HUES64 (cell line): ENCODE data around the gene SFTPA1.
"Not testable (repeated sequence)": the region's sequence is repeated elsewhere in the genome, so short reads cannot be mapped to it uniquely, and the experiment has no call there.

Experiments used
- H3K27ac ChIP-seq: 2 replicates; pipeline ENCODE4 v1.7.0; 2013; ENCODE audit warnings: low read depth, low read length, inconsistent platforms
- H3K27me3 ChIP-seq: 2 replicates; pipeline ENCODE4 v1.6.1; 2013; ENCODE audit warnings: mild to moderate bottlenecking, low read length; ENCODE audit not compliant: insufficient read depth
- H3K36me3 ChIP-seq: 2 replicates; pipeline ENCODE4 v1.6.1; 2013; ENCODE audit warnings: mild to moderate bottlenecking, low read length; ENCODE audit not compliant: insufficient read depth
- H3K4me1 ChIP-seq: 2 replicates; pipeline ENCODE4 v1.6.1; 2013; ENCODE audit warnings: mild to moderate bottlenecking, low read length, moderate library complexity; ENCODE audit not compliant: insufficient read depth
- H3K4me3 ChIP-seq: 2 replicates; pipeline ENCODE4 v1.5.1; 2013; ENCODE audit warnings: mild to moderate bottlenecking, low read length, moderate library complexity
- H3K9ac ChIP-seq: 2 replicates; pipeline ENCODE4 v1.6.1; 2013; ENCODE audit warnings: mild to moderate bottlenecking, low read depth, low read length
- H3K9me3 ChIP-seq: 2 replicates; pipeline ENCODE4 v1.6.1; 2013; ENCODE audit warnings: low read depth, low read length; ENCODE audit not compliant: insufficient read depth
- WGBS: fragments of 150-250, 120-280 bp; methylation state at CpG from one replicate; pipeline ENCODE4 v1.1.7; 2013; ENCODE audit warnings: missing lambda C conversion rate; 5-methylcytosine and 5-hydroxymethylcytosine counted together

SFTPA1 gene

GRCh38 chr10:79586933-79587332 lies 23.8 kb upstream of the SFTPA1 start:
- Histone ChIP-seq H3K27ac (no peak overlapping the region), H3K9ac (no peak overlapping the region), H3K36me3 (no peaks in the 10 kb centered on the region), H3K4me1 (no peaks in the 10 kb centered on the region), H3K27me3 (no peaks in the 10 kb centered on the region), H3K9me3 (no peaks in the 10 kb centered on the region), H3K4me3 (no peak overlapping the region)
- 84% methylated on average over 2 of the region's 2 CpGs for WGBS

DNA sequence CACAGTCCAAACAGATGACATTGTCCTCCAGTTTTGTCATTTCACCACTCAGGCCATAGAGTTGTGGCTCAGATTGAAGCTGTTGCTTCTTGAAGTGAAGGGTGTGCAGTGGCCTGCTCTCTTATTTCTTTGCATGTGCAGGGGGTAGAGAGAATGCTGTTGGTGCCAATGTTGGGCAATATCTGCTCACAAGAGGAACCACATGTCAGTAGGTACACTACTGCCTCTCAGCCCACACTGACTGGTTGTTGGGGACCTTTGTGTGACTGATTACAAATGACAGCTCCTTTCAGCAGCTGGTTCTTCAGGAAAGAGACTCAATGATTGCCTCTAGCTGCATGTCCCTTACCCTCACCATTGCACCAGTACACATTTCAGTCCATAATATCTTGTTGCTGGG lies 21.9 kb upstream of the SFTPA1 start:
- H3K9ac ChIP-seq, result no peak overlapping the region
- no peaks in the 10 kb centered on the region for H3K27me3 ChIP-seq
- no peak overlapping the region for H3K27ac ChIP-seq
- H3K36me3 ChIP-seq, result no peaks in the 10 kb centered on the region
- H3K9me3 ChIP-seq, result no peaks in the 10 kb centered on the region
- no peak overlapping the region for H3K4me3 ChIP-seq
- H3K4me1 ChIP-seq, result no peaks in the 10 kb centered on the region

DNA sequence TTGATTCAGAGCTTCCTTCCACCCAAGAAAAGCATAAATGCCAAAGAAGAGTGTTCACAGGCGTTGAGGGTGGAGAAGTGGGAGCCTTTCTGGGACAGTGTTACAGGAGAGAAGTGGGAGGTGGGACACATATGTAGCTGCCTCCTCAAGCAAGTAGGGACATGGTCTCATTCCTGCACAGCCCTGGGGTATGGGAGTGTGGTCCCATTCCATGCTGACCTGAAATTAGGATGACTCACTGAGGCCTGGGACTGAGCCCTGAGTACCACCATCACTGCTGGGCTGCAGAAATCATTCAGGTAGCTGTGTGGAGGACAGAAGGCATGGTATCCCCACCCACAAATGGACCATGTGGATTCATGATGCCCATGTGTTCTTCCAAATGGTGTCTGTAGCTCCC lies 17.4 kb upstream of the SFTPA1 start:
- Histone ChIP-seq H3K4me3 (no peak overlapping the region), H3K4me1 (no peaks in the 10 kb centered on the region), H3K27ac (no peak overlapping the region), H3K9ac (no peak overlapping the region), H3K27me3 (no peaks in the 10 kb centered on the region), H3K9me3 (peaks cover 15% of the 10 kb centered on the region), H3K36me3 (no peaks in the 10 kb centered on the region)
- WGBS, result 81% methylated on average over 1 of the region's 1 CpG

DNA sequence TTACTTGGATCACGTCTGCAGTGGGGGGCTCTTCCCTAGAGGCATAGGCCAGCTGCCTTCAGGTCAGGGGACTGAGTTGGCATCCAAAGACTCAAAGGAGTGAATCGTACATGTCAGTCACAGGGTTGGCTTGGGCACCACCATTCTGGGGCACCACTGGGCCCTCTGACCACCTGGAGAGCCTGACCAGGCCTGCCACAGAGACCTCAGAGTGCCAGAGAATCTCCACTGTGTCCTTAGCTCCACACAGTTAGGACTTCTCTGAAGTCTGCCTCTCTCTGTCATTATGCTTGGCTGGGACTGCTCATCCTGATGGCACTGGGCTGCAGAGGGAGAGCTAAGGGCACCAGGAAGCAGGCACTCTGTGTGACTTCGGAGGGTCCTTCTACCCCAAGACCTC lies 16.2 kb upstream of the SFTPA1 start:
- H3K9me3 ChIP-seq, result peaks cover 27% of the 10 kb centered on the region
- H3K9ac ChIP-seq, H3K4me1 ChIP-seq, H3K36me3 ChIP-seq, H3K27ac ChIP-seq, H3K4me3 ChIP-seq, H3K27me3 ChIP-seq: not testable (repeated sequence)
- 90% methylated on average over 3 of the region's 3 CpGs for WGBS

GRCh38 chr10:79595510-79595909 lies 15.2 kb upstream of the SFTPA1 start:
- 56% methylated on average over 3 of the region's 3 CpGs for WGBS

DNA sequence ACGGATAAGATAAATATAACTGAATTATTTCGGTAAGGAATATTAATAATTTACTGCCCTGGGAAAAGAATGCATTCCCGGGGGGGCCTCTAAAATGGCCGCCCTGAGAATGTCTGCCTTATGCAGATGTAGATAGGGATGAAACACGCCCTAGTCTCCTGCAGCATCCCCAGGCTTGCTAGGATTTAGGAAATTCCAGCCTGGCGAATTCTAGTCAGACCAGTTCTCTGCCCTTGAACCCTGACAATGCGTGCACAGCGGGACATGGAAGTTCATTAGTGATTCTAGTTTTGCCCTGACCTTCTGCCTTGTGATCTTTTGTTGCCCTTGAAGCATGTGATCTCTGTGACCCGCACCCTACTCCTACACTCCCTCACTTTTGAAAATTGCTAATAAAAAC lies 11.1 kb upstream of the SFTPA1 start:
- not testable (repeated sequence) for H3K4me3 ChIP-seq, H3K36me3 ChIP-seq, H3K4me1 ChIP-seq, H3K27me3 ChIP-seq, H3K9ac ChIP-seq
- WGBS, result 87% methylated on average over 9 of the region's 9 CpGs
- Histone ChIP-seq H3K9me3 (peaks cover 28% of the 10 kb centered on the region), H3K27ac (peak overlapping the region; percentile 64; the same call in 1 of the 2 replicates)

More at GRCh38 chr10:79595510-79595909, 15.2 kb upstream of the SFTPA1 start:
- Histone ChIP-seq H3K27me3 (no peaks in the 10 kb centered on the region), H3K36me3 (no peaks in the 10 kb centered on the region), H3K4me1 (no peaks in the 10 kb centered on the region), H3K9ac (no peak overlapping the region), H3K9me3 (peaks cover 28% of the 10 kb centered on the region), H3K27ac (no peak overlapping the region), H3K4me3 (no peak overlapping the region)

GRCh38 chr10:79601939-79602338 lies 8.8 kb upstream of the SFTPA1 start:
- 55% methylated on average over 1 of the region's 1 CpG for WGBS
- H3K9ac ChIP-seq, result no peak overlapping the region
- no peaks in the 10 kb centered on the region for H3K36me3 ChIP-seq
- H3K27me3 ChIP-seq, result no peaks in the 10 kb centered on the region
- peaks cover 27% of the 10 kb centered on the region for H3K9me3 ChIP-seq
- H3K27ac ChIP-seq, result no peak overlapping the region
- no peaks in the 10 kb centered on the region for H3K4me1 ChIP-seq
- no peak overlapping the region for H3K4me3 ChIP-seq

- 73% methylated on average over 2 of the region's 2 CpGs for WGBS
- no peak overlapping the region for H3K4me3 ChIP-seq
- peaks cover 17% of the 10 kb centered on the region for H3K9me3 ChIP-seq
- no peak overlapping the region for H3K9ac ChIP-seq
- H3K36me3 ChIP-seq, result no peaks in the 10 kb centered on the region
- 0 out of 2 replicates have a peak, but pooled peaks cover 4% of the 10 kb centered on the region for H3K27me3 ChIP-seq
- no peak overlapping the region for H3K27ac ChIP-seq
- no peaks in the 10 kb centered on the region for H3K4me1 ChIP-seq
These were observed 7.8 kb upstream of the SFTPA1 start for GRCh38 chr10:79602953-79603352.

DNA sequence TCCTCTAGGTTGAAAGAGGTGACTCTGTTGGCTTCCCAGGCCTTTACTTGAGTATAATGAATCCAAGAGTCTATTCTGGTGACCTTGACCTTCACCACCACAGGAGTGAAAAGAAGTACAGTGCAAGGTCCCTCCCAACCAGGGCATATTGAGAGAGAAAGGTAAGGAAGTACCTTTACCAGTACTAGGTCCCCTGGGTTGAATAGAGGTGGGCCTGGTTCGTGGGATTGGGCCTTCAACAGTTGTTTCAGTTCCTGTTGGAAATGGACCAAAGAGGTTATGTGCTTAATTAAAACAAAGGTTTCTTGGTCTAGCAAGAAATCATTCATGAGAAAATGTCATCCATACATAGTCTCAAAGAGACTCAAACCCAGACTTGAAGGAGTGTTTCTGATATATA lies 6.4 kb upstream of the SFTPA1 start:
- Histone ChIP-seq H3K9ac (no peak overlapping the region), H3K4me3 (no peak overlapping the region), H3K9me3 (peaks cover 4% of the 10 kb centered on the region; the same call in 1 of the 2 replicates), H3K36me3 (no peaks in the 10 kb centered on the region), H3K27ac (no peak overlapping the region), H3K27me3 (0 out of 2 replicates have a peak, but pooled peaks cover 4% of the 10 kb centered on the region), H3K4me1 (no peaks in the 10 kb centered on the region)
- 86% methylated on average over 1 of the region's 1 CpG for WGBS

DNA sequence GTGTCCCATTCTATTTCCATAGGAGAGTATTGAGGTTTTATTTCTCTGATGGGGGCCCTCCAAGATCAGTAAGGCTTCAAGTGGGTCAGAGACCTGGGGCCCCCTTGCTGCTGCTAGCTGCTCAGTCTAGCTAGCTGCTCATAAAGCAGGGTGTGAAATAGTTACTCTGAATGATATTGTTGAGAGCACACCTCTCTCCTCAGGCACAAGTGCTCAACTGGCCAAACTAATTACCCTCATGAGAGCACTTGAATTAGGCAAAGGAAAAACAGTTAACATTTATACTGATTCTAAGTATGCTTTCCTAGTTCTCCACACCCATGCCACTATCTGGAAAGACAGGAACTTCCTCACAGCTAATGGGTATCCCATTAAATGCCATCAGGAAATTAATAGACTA lies 5.4 kb upstream of the SFTPA1 start:
- Histone ChIP-seq H3K27ac (no peak overlapping the region), H3K27me3 (0 out of 2 replicates have a peak, but pooled peaks cover 4% of the 10 kb centered on the region), H3K4me1 (no peaks in the 10 kb centered on the region), H3K9me3 (no peaks in the 10 kb centered on the region), H3K9ac (no peak overlapping the region), H3K36me3 (no peaks in the 10 kb centered on the region), H3K4me3 (no peak overlapping the region)

- no peaks in the 10 kb centered on the region for H3K9me3 ChIP-seq
- H3K36me3 ChIP-seq, result no peaks in the 10 kb centered on the region
- H3K27ac ChIP-seq, result no peak overlapping the region
- no peak overlapping the region for H3K4me3 ChIP-seq
- WGBS, result 58% methylated on average over 20 of the region's 20 CpGs
- no peaks in the 10 kb centered on the region for H3K4me1 ChIP-seq
- no peak overlapping the region for H3K9ac ChIP-seq
- H3K27me3 ChIP-seq, result 0 out of 2 replicates have a peak, but pooled peaks cover 4% of the 10 kb centered on the region
These were observed 2.0 kb upstream of the SFTPA1 start for GRCh38 chr10:79608505-79609375.
